ENCODE results near the gene L3HYPDH.
A peak's percentile ranks its signal among the peaks of the same experiment; 100 is the strongest.

Gene L3HYPDH

GRCh38 chr14:59510966-59511365 lies 26.8 kb upstream of the L3HYPDH start:
- no peak for DNase-seq (ENCODE audit: extremely low spot score)
- CTCF ChIA-PET = interaction anchor here (1.1 to 1.7 kb wide), 5 partner anchors 9 to 66 kb away, joined by 3 to 8 read pairs (median 3); partner anchors contain the start of gene CCDC175
- TF ChIP-seq, protein P1, sequence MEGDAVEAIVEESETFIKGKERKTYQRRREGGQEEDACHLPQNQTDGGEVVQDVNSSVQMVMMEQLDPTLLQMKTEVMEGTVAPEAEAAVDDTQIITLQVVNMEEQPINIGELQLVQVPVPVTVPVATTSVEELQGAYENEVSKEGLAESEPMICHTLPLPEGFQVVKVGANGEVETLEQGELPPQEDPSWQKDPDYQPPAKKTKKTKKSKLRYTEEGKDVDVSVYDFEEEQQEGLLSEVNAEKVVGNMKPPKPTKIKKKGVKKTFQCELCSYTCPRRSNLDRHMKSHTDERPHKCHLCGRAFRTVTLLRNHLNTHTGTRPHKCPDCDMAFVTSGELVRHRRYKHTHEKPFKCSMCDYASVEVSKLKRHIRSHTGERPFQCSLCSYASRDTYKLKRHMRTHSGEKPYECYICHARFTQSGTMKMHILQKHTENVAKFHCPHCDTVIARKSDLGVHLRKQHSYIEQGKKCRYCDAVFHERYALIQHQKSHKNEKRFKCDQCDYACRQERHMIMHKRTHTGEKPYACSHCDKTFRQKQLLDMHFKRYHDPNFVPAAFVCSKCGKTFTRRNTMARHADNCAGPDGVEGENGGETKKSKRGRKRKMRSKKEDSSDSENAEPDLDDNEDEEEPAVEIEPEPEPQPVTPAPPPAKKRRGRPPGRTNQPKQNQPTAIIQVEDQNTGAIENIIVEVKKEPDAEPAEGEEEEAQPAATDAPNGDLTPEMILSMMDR (IDR thresholded peaks at IDR 0.05; ENCODE audit: control extremely low read depth, extremely low read depth, low read depth, missing control alignments) = no peak
- POLR2A ChIA-PET = no interaction called here

DNA sequence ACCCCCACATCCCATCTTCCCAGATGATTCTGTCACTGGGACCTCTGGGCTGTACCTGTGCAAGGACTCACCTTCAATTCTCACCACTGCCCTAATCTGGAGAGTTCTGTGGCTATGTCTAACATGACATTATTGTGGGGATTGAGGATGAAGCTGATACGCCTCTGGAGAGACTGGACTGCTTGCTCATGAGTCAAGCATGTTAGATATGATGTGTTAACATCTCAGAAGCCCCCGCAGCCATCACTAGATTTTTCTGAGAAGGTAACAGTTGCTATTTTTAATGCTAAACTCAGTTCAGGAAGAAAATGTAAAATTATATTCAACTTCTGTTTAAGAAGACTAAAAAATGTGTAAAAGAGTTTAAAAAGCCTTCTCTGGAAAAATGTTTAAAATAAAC lies 25.8 kb upstream of the L3HYPDH start:
- no peak for DNase-seq (ENCODE audit: extremely low spot score)
- CTCF ChIA-PET = interaction anchor here (1.1 to 1.7 kb wide), 5 partner anchors 10 to 67 kb away, joined by 3 to 8 read pairs (median 3); partner anchors contain the start of gene CCDC175
- TF ChIP-seq, protein P1 (IDR thresholded peaks at IDR 0.05; ENCODE audit: control extremely low read depth, extremely low read depth, low read depth, missing control alignments) = no peak
- POLR2A ChIA-PET = no interaction called here

- ChIA-PET POLR2A (no interaction called here), CTCF (interaction anchor here (1.1 to 6.9 kb wide), 4 partner anchors 20 to 69 kb away, joined by 3 to 73 read pairs (median 6); partner anchors contain the start of gene CCDC175)
- no peak for DNase-seq (ENCODE audit: extremely low spot score)
- TF ChIP-seq, protein P1 (IDR thresholded peaks at IDR 0.05; ENCODE audit: control extremely low read depth, extremely low read depth, low read depth, missing control alignments) = no peak
Measured at GRCh38 chr14:59509101-59509500, 24.9 kb upstream of the L3HYPDH start.

- no peak for DNase-seq (ENCODE audit: extremely low spot score)
- TF ChIP-seq, protein P1 (IDR thresholded peaks at IDR 0.05; ENCODE audit: control extremely low read depth, extremely low read depth, low read depth, missing control alignments) = no peak
- CTCF ChIA-PET = interaction anchor here (0.9 to 6.9 kb wide), 21 partner anchors 8 to 457 kb away, joined by 3 to 73 read pairs (median 4); partner anchors contain the start of genes CCDC175, GPR135 and L3HYPDH
- POLR2A ChIA-PET = no interaction called here
Measured at GRCh38 chr14:59507752-59508103, 23.5 kb upstream of the L3HYPDH start.

DNA sequence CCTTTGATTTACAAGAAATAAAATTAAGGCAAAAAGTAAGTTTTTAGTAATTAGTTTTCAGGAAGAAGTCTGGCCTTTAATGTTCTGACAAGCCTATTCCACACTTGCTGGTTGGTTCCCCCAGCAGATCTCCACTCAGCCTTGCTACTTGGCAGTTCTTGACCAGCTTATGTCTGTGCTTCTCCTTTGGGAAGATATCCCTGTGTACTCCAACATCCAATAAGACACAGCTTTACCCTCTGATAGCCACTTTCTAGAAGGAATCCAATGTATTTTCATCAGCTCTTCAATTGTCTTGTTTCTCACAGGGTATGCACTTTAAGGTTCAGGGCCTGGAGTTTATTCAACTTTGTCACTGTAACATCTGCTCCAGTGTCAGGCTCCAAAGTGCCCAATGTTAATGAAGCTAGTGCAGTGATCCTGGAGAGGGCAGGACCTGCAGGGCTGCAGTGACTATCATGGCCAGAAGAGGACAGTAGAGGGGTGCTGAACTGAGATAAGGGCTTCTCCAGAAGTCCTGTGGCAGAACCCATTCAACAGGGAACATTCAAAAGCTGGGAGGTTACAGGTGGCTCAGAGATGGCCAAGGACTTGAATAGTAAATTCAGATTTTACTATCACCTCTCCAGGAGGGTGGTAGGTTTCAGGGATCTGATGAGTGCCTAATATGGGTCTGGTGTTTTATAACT lies 23.0 kb upstream of the L3HYPDH start:
- TF ChIP-seq, protein P1 (IDR thresholded peaks at IDR 0.05; ENCODE audit: control extremely low read depth, extremely low read depth, low read depth, missing control alignments) = peak; percentile 78
- peak; percentile 40 for DNase-seq (ENCODE audit: extremely low spot score)
- CTCF ChIA-PET = interaction anchor here (0.7 to 6.9 kb wide), 25 partner anchors 9 to 457 kb away, joined by 3 to 73 read pairs (median 4); partner anchors contain the start of genes CCDC175, GPR135 and L3HYPDH

DNA sequence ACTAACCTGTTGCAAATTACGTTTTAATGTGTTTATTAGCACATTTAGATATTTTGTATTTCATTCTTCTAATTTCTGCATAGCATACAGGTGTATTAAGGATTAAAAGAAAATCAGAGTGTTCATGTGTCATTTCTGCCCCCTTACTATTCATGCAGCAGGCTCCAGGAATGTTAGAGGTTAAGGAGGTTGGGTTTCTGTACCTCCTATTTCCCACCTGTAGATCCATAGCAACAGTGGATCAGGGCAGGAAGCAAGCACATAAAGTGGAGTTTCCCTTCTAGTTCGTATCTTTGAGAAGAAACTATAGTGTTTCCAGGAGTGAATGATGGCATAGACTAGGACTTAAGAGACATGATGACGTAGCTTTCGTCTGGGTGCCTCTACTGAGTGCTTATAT lies 19.0 kb upstream of the L3HYPDH start:
- TF ChIP-seq, protein P1 (IDR thresholded peaks at IDR 0.05; ENCODE audit: control extremely low read depth, extremely low read depth, low read depth, missing control alignments) = no peak
- ChIA-PET CTCF (interaction anchor here (0.8 to 6.9 kb wide), 4 partner anchors 9 to 680 kb away, joined by 3 to 73 read pairs (median 3); partner anchors contain the start of genes CCDC175, JKAMP and L3HYPDH), POLR2A (no interaction called here)
- no peak for DNase-seq (ENCODE audit: extremely low spot score)

More for the DNA sequence above, 23.0 kb upstream of the L3HYPDH start:
- POLR2A ChIA-PET = no interaction called here

Measured in GM10248 (cell line).